Measurements from ENCODE around the gene CTDSP2.
"Not testable (repeated sequence)": the region's sequence is repeated elsewhere in the genome, so short reads cannot be mapped to it uniquely, and the experiment has no call there.

Gene CTDSP2

GRCh38 chr12:57835366-57836288, 10.9 kb downstream of the CTDSP2 start:
- no peak for DNase-seq (ENCODE audit: low spot score)

- DNase-seq (ENCODE audit: low spot score), result no peak
Observed at GRCh38 chr12:57834086-57834876, 12.2 kb downstream of the CTDSP2 start.

- no peak for DNase-seq (ENCODE audit: low spot score)
Observed at GRCh38 chr12:57833672-57834071, 12.9 kb downstream of the CTDSP2 start.

GRCh38 chr12:57832966-57833365, 13.6 kb downstream of the CTDSP2 start:
- no peak for DNase-seq (ENCODE audit: low spot score)

GRCh38 chr12:57830393-57830792, 16.1 kb downstream of the CTDSP2 start:
- DNase-seq (ENCODE audit: low spot score), result no peak

- DNase-seq (ENCODE audit: low spot score), result no peak
Observed at GRCh38 chr12:57829025-57829777, 17.3 kb downstream of the CTDSP2 start.

GRCh38 chr12:57826966-57827365, 19.6 kb downstream of the CTDSP2 start:
- DNase-seq (ENCODE audit: low spot score), result no peak

- DNase-seq (ENCODE audit: low spot score), result no peak
Observed at GRCh38 chr12:57826400-57826799, 20.1 kb downstream of the CTDSP2 start.

GRCh38 chr12:57825451-57825850, 21.1 kb downstream of the CTDSP2 start:
- no peak for DNase-seq (ENCODE audit: low spot score)

- no peak for DNase-seq (ENCODE audit: low spot score)
Observed at GRCh38 chr12:57823908-57824640, 22.5 kb downstream of the CTDSP2 start.

- no peak for DNase-seq (ENCODE audit: low spot score)
Observed at GRCh38 chr12:57823131-57823907, 23.2 kb downstream of the CTDSP2 start.

GRCh38 chr12:57822392-57823130, 24.0 kb downstream of the CTDSP2 start:
- no peak for DNase-seq (ENCODE audit: low spot score)

- DNase-seq (ENCODE audit: low spot score), result no peak
Observed at GRCh38 chr12:57821474-57822214, 24.9 kb downstream of the CTDSP2 start.

GRCh38 chr12:57821015-57821414, 25.5 kb downstream of the CTDSP2 start:
- DNase-seq (ENCODE audit: low spot score), result not testable (repeated sequence)

GRCh38 chr12:57820119-57820518, 26.4 kb downstream of the CTDSP2 start:
- not testable (repeated sequence) for DNase-seq (ENCODE audit: low spot score)

- DNase-seq (ENCODE audit: low spot score), result not testable (repeated sequence)
Observed at GRCh38 chr12:57817990-57818331, 28.6 kb downstream of the CTDSP2 start.

- DNase-seq (ENCODE audit: low spot score), result no peak
Observed at GRCh38 chr12:57817261-57817989, 29.1 kb downstream of the CTDSP2 start.

GRCh38 chr12:57816855-57817151, 29.7 kb downstream of the CTDSP2 start:
- no peak for DNase-seq (ENCODE audit: low spot score)
